GM19324 (cell line): ENCODE measurements around the gene HRH2.
"Not testable (repeated sequence)": the region's sequence is repeated elsewhere in the genome, so short reads cannot be mapped to it uniquely, and the experiment has no call there.

Experiments used
- ATAC-seq: cut with Tn5 transposase; IDR thresholded peaks from one replicate; pipeline ENCODE4 v1.9.1; 2021; ENCODE audit warnings: mild to moderate bottlenecking, moderate library complexity; ENCODE audit not compliant: unreplicated experiment, low FRiP score

HRH2 gene

DNA sequence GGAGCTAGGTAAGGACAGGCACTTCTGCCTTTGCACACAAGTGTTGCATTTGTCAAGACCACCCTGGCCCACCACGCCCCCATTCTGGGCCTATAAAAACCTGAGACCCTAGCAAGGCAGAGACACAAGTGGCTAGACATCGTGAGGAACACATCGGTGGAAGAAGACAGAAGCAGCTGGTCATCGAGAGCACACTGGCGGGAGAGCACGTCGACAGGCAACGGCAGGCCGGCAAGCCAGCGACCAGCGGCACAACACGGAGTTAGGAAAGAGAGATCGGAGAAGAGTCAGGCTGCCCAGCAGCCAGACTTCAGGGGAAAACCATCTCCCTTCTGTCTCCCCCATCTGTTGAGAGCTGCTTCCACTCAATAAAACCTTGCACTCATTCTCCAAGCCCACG lies 76.1 kb downstream of the HRH2 start:
- no peak for ATAC-seq

DNA sequence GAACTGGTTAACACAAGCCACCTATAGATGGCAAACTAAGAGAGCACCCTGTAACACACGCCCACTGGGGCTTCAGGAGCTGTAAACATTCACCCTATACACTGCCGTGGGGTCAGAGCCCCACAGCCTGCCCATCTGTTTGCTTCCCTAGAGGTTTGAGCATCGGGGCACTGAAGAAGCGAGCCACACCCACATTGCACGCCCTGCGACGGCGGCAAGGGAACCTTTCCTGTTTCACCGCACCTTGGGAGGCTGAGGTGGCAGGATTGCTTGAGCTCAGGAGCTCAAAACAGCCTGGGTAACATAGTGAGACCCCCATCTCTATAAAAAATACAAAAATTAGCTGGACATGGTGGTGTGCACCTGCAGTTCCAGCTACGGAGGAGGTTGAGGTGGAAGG lies 76.6 kb downstream of the HRH2 start:
- no peak for ATAC-seq

DNA sequence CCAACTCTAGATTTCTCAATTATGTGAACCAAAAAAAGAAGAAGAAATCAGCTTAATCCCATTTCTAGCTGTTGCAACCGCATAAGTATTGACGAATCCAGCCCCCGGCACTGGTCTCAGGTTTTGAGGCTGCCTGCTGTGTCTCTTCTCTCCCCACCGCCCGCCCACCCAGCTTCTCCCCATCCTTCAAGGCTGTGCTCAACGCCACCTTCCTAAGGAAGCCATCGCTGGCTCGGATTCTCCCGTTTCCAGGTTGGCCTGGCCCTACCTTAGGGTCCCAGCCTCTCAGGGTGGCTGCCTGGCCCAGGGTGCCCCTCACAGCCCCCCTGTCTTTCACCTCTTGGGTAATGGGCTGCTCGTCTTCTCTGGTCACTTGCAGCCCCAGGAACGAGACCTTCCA lies 77.8 kb downstream of the HRH2 start:
- ATAC-seq = no peak

DNA sequence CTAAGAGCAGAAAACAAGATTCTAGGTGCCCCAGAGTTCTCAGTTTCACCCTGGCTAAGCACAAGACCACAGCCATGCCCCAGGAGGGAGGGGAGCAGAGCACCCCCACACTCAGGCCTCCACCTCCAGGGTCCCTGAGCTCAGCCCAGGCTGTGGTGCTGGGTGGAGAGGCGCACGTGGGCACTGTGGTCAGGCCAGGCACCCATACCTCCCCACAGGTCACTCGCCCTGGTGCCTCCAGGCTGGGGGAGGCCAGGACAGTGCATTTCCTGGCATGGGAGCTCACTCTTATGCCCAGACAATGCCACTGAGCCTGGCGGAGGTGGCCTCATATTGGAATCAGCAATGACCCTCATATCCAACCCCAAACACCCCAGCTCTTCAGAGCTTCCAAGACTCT lies 78.8 kb downstream of the HRH2 start:
- no peak for ATAC-seq

DNA sequence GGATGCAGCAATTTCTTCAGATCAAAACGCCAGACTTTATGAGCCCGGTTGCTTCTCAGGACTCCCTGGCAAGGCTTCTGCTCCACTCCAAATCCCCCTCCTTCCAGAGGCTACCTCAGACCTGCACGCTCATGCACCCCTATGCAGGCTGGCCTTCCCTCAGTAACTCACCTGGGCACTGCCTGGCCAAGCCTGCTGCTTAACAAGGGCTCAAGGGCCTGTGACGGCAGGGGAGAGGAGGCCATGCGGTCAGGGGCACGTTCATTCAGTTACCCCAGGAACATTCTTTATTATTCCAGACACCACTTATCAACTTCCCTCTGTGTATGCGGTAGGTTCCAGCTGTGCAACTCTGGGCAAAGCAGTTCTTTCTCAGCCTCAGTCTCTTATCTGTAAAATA lies 79.6 kb downstream of the HRH2 start:
- no peak for ATAC-seq

- ATAC-seq = no peak
Measured at GRCh38 chr5:175738126-175738525, 80.3 kb downstream of the HRH2 start.

DNA sequence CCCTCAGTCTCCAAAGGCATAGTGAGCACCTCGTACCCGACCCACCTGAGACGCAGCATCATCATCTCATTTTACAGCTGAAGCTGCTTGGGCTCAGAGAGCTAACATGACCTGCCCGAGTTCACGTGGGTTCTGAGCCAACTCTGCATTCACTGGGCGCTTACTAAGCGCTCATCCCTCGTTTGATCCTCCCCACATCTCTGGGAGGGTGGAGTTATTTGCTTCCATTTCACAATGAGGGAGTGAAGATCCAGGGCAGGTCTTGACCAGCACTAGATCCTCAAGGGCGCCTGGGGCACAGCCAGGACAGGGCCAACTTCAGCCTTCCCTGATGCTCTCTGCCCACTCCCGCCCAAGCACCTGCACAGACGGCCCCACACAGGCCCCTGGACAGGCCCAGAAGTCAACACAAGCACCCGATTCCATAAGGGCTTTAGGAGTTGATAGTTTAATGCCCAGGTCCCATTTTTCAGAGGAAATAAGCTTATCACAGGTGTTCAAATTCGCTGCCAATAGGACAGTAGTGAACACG lies 80.8 kb downstream of the HRH2 start:
- no peak for ATAC-seq

DNA sequence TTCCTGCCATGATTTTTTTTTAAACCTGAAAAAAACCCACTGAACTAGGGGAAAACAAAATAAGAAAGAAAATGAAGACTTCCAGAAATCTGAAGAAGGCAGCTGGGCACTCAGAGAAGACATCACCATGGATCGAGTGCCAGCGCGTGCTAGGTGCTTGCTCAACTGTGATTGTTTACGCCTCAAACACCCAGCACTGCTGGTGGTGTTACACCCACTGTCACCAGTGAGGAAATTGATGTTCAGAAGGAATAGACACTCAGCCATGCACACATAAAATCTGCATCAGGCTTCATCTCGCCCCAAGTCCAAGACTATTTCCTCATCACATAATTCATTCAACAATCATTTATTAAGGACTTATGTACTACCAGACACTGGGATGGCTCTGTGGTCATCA lies 82.1 kb downstream of the HRH2 start:
- no peak for ATAC-seq

DNA sequence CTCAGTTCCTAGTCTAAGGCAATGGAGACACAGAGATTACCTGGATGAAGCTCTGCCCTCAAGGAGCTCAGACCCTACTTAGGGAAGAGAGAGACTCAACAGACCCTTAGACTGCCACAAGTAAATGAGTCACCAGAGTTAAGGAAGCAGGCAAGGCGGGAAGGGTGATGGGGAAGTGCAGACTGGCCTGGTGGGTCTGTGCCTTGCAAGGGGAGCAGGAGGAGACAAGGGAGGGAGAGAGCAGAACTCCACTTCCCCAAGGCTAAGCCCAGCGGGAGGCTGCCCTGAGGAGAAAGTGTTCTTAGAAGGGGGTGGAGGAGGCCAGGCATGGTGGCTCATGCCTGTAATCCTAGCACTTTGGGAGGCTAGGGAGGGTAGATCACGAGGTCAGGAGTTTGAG lies 83.7 kb downstream of the HRH2 start:
- no peak for ATAC-seq

DNA sequence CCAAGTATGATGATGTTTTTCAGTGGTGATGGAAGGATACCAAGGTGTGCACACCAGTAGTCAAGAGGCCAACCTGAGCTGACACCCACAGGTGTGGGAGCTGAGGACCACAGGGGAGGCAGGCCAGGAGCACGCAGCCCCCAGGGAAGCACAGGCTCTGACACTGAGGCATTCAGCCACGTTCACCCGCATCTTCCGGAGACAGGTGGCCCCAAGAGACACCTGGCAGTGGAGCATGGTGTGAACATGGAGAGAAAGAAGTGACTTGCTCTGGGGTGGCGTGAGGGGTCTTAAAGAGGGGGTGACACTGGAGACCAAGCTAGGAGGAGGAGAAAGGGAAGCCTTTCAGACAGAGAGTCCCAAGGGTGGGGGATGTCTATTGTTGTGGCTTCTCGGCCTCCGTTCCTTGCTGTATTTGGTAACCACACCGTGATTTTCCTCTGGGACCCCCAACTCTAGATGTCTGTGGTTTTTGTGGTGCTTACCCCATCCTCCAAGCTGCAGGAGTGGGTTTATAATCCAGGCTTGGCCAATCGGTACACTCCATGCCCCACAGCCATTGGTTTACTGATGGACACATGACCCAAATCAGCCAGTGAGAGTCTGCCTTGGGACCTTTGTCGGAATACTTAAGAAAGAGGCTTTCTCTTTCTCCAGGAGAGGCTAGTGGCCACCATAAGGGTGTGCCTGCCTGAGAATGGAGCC lies 84.6 kb downstream of the HRH2 start:
- ATAC-seq = no peak

- no peak for ATAC-seq
Measured at GRCh38 chr5:175743676-175744210, 85.9 kb downstream of the HRH2 start.

DNA sequence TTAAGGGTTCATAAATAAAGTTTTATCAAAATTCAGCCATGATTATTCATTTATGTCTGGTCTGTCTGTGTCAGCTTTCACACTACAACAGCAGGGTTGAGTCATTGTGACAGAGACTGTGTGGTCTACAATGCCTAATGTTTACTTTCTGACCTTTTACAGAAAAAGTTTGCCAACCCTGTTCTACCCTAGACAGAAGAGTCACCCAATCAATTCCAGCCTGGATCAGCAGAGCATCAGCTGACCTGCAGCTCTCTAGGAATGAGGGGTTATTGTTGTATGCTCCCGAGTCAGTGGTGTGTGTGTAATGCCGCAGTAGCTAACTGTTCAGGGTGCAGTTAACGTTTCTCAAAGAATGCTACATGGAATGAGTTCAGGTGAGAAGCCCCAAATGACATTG lies 87.3 kb downstream of the HRH2 start:
- no peak for ATAC-seq

- ATAC-seq = no peak
Measured at GRCh38 chr5:175746851-175747250, 89.0 kb downstream of the HRH2 start.

- ATAC-seq = no peak
Measured at GRCh38 chr5:175747539-175748060, 89.7 kb downstream of the HRH2 start.

- no peak for ATAC-seq
Measured at GRCh38 chr5:175748650-175749049, 90.8 kb downstream of the HRH2 start.

- ATAC-seq = no peak
Measured at GRCh38 chr5:175749591-175749990, 91.7 kb downstream of the HRH2 start.

GRCh38 chr5:175750511-175750931 lies 92.7 kb downstream of the HRH2 start:
- ATAC-seq = no peak

DNA sequence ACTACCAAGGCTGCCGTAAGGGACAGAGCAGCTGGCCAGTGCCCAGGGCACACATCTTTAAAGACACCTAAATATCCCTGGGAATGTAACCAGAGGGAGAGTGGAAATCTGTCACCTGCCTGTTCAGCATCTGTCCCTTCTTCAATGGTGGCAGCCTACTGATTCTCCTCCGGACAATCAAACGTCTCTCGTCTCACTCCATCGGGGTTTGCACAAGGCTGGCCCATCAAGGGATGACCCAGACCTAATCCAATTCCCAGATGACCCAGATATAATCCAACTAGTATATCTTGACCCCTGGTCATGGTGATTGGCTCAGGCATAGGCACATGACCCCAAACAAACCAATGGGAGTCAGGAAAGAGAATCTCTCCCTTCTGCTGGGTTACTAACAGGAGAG lies 93.5 kb downstream of the HRH2 start:
- ATAC-seq = no peak

- ATAC-seq = no peak
Measured at GRCh38 chr5:175752826-175753535, 95.1 kb downstream of the HRH2 start.

DNA sequence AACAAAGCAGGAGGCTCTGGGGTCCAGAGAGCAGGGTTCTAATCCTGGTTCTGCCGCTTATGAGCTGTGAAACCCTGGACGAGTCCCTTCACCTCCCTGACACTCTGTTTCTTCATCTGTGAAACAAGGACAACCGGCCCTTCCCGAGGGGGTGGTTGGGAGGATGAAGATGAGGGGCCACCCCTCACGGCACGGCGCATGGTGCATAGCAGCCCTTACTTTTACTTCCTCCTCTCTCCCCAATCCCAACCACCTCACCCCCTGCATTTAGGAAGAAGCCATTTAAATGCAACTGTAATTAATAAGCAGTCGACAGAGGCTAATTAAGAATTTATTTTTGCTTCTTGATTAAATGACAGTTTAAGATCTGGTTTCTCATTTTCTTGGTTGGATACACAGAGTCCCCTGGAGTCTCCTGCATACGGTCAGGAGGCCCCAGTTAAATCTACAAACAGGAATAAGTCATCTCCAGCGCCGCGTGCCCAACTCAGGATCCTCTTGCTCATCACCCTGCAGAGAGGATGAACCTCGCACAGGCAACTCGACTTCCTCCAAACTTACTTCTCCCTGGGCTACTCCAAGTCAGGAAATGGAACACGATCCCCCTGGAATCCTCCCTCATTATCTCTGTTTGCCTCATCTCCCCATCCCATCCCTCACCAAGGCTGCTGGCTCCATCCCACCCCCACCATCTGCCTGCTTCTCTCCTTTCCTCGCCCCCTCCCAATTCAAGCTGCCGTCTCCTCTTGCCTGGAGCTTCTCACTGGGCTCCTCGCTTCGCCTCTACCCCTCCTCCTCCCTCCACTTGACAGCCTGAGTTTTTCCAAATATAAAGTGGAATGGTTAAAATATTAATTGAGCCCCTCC lies 95.9 kb downstream of the HRH2 start:
- ATAC-seq = no peak

- ATAC-seq = not testable (repeated sequence)
Measured at GRCh38 chr5:175759991-175760390, 102.1 kb downstream of the HRH2 start.
